GM12874 (cell line): ENCODE data around the gene CYP19A1.

Experiments used
- CTCF ChIP-seq: IDR thresholded peaks from 2 replicates; pipeline ENCODE4 v1.5.1; 2011; ENCODE audit warnings: low read depth, mild to moderate bottlenecking, control low read depth, low read length, moderate library complexity; ENCODE audit not compliant: insufficient read depth

Gene CYP19A1

GRCh38 chr15:51195459-51195858, 142.9 kb downstream of the CYP19A1 start:
- no peak for TF ChIP-seq CTCF

DNA sequence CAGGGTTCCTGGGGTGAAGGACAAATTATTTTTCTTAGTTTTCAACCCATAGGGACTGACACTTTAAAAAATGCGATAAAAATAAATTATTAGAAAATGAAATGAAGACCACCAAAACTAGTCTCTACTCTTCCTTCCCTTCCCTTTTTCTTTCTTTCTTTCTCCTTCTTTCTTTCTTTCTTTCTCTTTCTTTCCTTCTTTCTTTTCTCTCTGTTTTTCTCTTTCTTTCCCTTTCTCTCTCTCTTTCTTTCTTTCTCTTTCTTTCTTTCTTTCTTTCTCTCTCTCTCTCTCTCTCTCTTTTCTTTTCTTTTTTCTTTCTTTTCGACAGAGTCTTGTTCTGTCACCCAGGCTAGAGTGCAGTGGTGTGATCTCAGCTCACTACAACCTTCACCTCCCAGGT, 144.4 kb downstream of the CYP19A1 start:
- no peak for TF ChIP-seq CTCF

- no peak for TF ChIP-seq CTCF
Observed at GRCh38 chr15:51193526-51193925, 144.9 kb downstream of the CYP19A1 start.

DNA sequence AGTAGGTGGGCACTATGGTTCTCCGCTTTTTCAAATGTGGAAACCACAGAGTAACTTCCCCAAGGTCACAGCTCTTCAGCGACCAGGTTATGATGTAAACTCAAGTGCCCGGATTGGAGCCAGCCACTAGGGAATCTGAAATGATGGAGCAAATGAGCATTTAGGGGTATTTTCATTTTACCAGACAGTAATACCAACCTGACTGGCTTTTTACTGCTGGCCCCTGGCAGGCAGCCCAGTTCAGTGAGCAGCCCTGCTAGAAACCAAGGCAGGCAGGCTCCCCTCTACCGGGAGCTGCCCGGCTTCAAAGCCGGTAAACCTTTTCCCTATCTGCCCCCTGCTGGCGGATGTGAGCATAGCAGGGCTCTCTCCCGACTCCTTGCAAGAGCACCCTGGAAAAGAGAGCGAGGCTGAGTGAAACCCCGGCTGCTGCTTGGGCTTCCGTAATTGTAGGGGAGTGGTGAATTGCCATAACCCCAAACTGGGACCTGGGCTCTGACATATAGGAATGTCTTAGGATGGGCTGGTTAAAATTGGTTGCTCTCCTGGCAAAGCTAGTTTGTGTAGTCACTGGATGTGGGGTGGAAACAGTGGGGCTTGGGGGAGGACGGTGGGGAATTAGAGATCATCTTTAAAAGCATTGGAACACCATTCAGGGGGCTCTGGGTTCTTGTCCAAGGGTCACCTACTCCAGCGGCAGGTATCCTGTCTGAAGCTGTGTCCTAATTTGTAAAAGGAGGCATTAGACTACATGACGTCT, 145.7 kb downstream of the CYP19A1 start:
- peak; percentile 97 for TF ChIP-seq CTCF

- TF ChIP-seq CTCF, result no peak
Observed at GRCh38 chr15:51191766-51192165, 146.6 kb downstream of the CYP19A1 start.

DNA sequence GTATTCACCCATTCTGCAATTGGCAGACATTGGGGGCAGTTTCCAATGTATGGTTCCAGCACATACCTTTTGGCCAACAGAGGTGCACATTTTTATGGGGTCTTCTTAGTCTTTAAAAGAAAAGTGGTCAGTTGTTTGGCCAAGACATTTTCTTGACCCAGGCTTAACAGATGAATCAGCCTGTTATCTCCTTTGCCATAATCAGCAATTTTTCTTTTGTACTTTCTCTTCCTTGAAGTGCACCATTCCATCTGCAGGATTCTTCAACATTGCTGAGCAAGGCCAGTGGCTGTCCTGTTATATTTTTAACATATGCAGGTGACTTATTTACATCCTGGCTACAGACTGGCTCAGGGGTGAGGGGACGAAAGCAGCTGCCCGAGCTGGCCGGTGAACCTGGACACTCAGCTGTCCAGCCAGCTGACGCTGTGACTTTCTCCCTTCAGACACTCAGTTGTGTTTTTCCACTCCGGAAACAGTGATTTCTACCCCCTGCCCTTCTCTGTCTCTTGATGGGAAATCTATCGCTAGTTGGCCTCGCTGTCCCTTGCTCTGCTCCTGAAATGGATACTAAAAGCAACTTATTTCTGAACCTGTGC, 147.2 kb downstream of the CYP19A1 start:
- no peak for TF ChIP-seq CTCF

GRCh38 chr15:51190424-51191068, 147.8 kb downstream of the CYP19A1 start:
- TF ChIP-seq CTCF, result no peak
